K562 (cell line): ENCODE data around the gene RPL39. TPM values are rescaled to one million over a fixed set of nuclear protein-coding genes. Genes with fewer than 3 reads are reported as not detected.

Source experiments
- ARID1B ChIP-seq: fragments of 450-650 bp; IDR thresholded peaks from 2 replicates; pipeline ENCODE4 v1.6.1; 2016; ENCODE audit warnings: antibody characterized with exemption, mild to moderate bottlenecking, inconsistent platforms
- ATF3 ChIP-seq, 2 experiments: fragments of 450-650 bp in 1 of 2; sonication (generic) in 1 of 2; formaldehyde crosslinking in 1 of 2; IDR thresholded peaks in 1 of 2; conservative IDR thresholded peaks in 1 of 2; 2 replicates each; pipeline versions ENCODE4 v1.6.1 to v1.8.1; 2016 to 2023; ENCODE audit warnings: mild to moderate bottlenecking in 2 of 2, moderate library complexity in 2 of 2, inconsistent platforms in 1 of 2, missing genetic modification reagents in 1 of 2
- C11orf30 ChIP-seq: fragments of 450-650 bp; IDR thresholded peaks from 2 replicates; pipeline ENCODE4 v1.6.1; 2016; ENCODE audit warnings: low read depth, mild to moderate bottlenecking
- CBX5 ChIP-seq: IDR thresholded peaks from 2 replicates; pipeline ENCODE4 v1.6.1; 2014; ENCODE audit warnings: low read depth, borderline replicate concordance
- CCAR2 ChIP-seq: fragments of 200-400 bp; formaldehyde crosslinking; IDR thresholded peaks from 2 replicates; pipeline ENCODE4 v1.6.1; 2017; ENCODE audit warnings: mild to moderate bottlenecking, low read depth, low read length
- DPF2 ChIP-seq: fragments of 450-650 bp; IDR thresholded peaks from 2 replicates; pipeline ENCODE4 v1.6.1; 2016
- EHMT2 ChIP-seq: fragments of 450-650 bp; IDR thresholded peaks from 2 replicates; pipeline ENCODE4 v1.6.1; 2018; ENCODE audit warnings: antibody characterized with exemption
- FOSL1 ChIP-seq: fragments of 200-800 bp; sonication (Bioruptor generic); conservative IDR thresholded peaks from 2 replicates; pipeline ENCODE4 v1.6.1; 2016; ENCODE audit warnings: missing genetic modification characterization, missing compliant biosample characterization
- GABPB2 ChIP-seq: fragments of 250-450 bp; sonication (Bioruptor Pico); conservative IDR thresholded peaks from 2 replicates; pipeline ENCODE4 v1.5.1; 2021; ENCODE audit warnings: mild to moderate bottlenecking
- HDAC2 ChIP-seq: fragments of 450-650 bp; IDR thresholded peaks from 2 replicates; pipeline ENCODE4 v1.6.1; 2016; ENCODE audit warnings: mild to moderate bottlenecking
- HOXB6 ChIP-seq: fragments of 250-450 bp; sonication (Bioruptor Pico); IDR thresholded peaks from 2 replicates; pipeline ENCODE4 v1.5.1; 2022; ENCODE audit warnings: mild to moderate bottlenecking, borderline replicate concordance
- LARP7 ChIP-seq: fragments of 450-650 bp; IDR thresholded peaks from 2 replicates; pipeline ENCODE4 v1.6.1; 2016
- PHB2 ChIP-seq: fragments of 450-650 bp; IDR thresholded peaks from 2 replicates; pipeline ENCODE4 v1.6.1; 2017; ENCODE audit warnings: low read depth
- PURB ChIP-seq: sonication (generic); formaldehyde crosslinking; IDR thresholded peaks from 2 replicates; pipeline ENCODE4 v1.9.0; 2021; ENCODE audit warnings: low read depth, mild to moderate bottlenecking, missing genetic modification reagents
- SMARCA4 ChIP-seq: fragments of 450-650 bp; IDR thresholded peaks from 2 replicates; pipeline ENCODE4 v1.6.1; 2016
- SMARCB1 ChIP-seq: IDR thresholded peaks from 2 replicates; pipeline ENCODE4 v1.6.1; 2011; ENCODE audit warnings: improper control_type of control experiment, low read depth; ENCODE audit not compliant: insufficient read length
- TEAD2 ChIP-seq: fragments of 450-650 bp; IDR thresholded peaks from 2 replicates; pipeline ENCODE4 v1.6.1; 2016; ENCODE audit warnings: missing genetic modification characterization, control low read depth, missing compliant biosample characterization
- ZBTB8A ChIP-seq: fragments of 450-650 bp; IDR thresholded peaks from 2 replicates; pipeline ENCODE4 v1.6.1; 2018; ENCODE audit warnings: mild to moderate bottlenecking, moderate library complexity; ENCODE audit not compliant: partially characterized antibody
- ZC3H4 ChIP-seq: sonication (generic); formaldehyde crosslinking; IDR thresholded peaks from 2 replicates; pipeline ENCODE4 v1.9.0; 2021; ENCODE audit warnings: missing genetic modification reagents, borderline replicate concordance
- ZNF561 ChIP-seq: fragments of 450-650 bp; formaldehyde crosslinking; conservative IDR thresholded peaks from 2 replicates; pipeline ENCODE4 v1.4.0; 2020; ENCODE audit warnings: mild to moderate bottlenecking, moderate library complexity
- ZNF717 ChIP-seq: fragments of 250-450 bp; sonication (Bioruptor Pico); IDR thresholded peaks from 2 replicates; pipeline ENCODE4 v1.5.0; 2021
- ZNF76 ChIP-seq: fragments of 250-450 bp; sonication (Bioruptor Pico); IDR thresholded peaks from 2 replicates; pipeline ENCODE4 v1.4.0; 2020; ENCODE audit warnings: mild to moderate bottlenecking, moderate library complexity, borderline replicate concordance
- polyA plus RNA-seq, 8 experiments: library from polyadenylated mRNA; depleted of rRNA in 4 of 8; stranded (reverse) in 5 of 8; unstranded in 3 of 8; fragments of >200 nt; fragmentation: Nextera tagmentation in 2 of 8; fragmentation: Illumina TruSeq in 1 of 8; extraction: Ambion mirVana in 2 of 8; extraction: Trizol in 1 of 8; gene quantifications; 2 replicates each; pipeline versions ENCODE4 v1.2.1 to v1.2.3, GENCODE V29; 2011 to 2014; ENCODE audit warnings: inconsistent platforms in 1 of 8, missing spikeins in 1 of 8
- total RNA-seq, 7 experiments: library from RNA; depleted of rRNA in 6 of 7; stranded (reverse); fragments of >200 nt in 6 of 7; fragmentation: Illumina TruSeq in 2 of 7; extraction: Trizol in 2 of 7; gene quantifications; 2 replicates each; pipeline versions ENCODE4 v1.2.1 to v1.2.3, GENCODE V29; 2011 to 2021; ENCODE audit warnings: low replicate concordance in 1 of 7
- TF ChIP-seq, protein P1 (sequence below): fragments of 250-450 bp; sonication (Bioruptor Pico); IDR thresholded peaks from 2 replicates; pipeline ENCODE4 v1.4.0; 2020
- TF ChIP-seq, protein P2 (sequence below): sonication (generic); formaldehyde crosslinking; IDR thresholded peaks from 2 replicates; pipeline ENCODE4 v1.8.1; 2023; ENCODE audit warnings: mild to moderate bottlenecking, missing genetic modification reagents

RPL39 gene
- total and polyA plus RNA-seq, 9 of the 15 experiments (the other 6 are each of a cell fraction or from before 2014, with no cell fraction given): 1,382 to 5,043 (median 3,226) TPM

DNA sequence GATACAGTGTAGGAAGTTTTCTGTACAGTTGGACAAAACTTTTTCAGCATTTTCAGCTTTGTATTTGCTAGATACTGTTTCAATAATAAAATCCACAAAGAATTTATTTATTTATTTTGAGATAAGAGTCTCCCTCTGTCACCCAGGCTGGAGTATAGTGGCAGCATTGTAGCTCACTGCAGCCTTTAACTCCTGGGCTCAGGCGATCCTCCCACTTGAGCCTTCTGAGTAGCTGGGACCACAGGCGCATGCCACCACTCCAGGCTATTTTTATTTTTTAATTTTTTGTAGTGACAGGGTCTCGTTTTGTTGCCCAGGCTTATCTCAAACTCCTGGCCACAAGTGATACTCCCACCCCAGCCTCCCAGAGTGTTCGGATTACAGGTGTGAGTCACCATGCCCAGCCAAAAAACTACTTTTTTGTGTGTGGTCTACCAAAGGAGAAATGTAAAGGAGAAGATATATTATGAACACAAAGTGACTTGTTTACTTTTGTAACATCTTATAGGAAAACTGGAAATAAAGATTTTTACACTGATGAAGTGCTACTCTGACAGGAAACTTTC, 46.1 kb downstream of the RPL39 start (continued):
- TF ChIP-seq TEAD2 (no peak), C11orf30 (no peak), CCAR2 (no peak), EHMT2 (no peak), ZBTB8A (no peak), ZC3H4 (CRISPR knock-in tag) (no peak), ARID1B (peak; percentile 79), GABPB2 (CRISPR knock-in tag) (no peak), PURB (CRISPR knock-in tag) (no peak), FOSL1 (tag) (peak; percentile 41; the same call in 1 of the 2 replicates), HOXB6 (no peak), ATF3 (IDR thresholded peaks at IDR 0.05) (peak; percentile 48), ATF3 (CRISPR knock-in tag; conservative IDR thresholded peaks at IDR 0.05) (no peak), ZNF717 (CRISPR knock-in tag) (no peak), CBX5 (no peak), ZNF76 (CRISPR knock-in tag) (no peak), SMARCA4 (peak; percentile 69), ZNF561 (no peak), SMARCB1 (no peak), LARP7 (no peak), DPF2 (peak; percentile 70), PHB2 (no peak), HDAC2 (no peak)
- TF ChIP-seq, protein P1, sequence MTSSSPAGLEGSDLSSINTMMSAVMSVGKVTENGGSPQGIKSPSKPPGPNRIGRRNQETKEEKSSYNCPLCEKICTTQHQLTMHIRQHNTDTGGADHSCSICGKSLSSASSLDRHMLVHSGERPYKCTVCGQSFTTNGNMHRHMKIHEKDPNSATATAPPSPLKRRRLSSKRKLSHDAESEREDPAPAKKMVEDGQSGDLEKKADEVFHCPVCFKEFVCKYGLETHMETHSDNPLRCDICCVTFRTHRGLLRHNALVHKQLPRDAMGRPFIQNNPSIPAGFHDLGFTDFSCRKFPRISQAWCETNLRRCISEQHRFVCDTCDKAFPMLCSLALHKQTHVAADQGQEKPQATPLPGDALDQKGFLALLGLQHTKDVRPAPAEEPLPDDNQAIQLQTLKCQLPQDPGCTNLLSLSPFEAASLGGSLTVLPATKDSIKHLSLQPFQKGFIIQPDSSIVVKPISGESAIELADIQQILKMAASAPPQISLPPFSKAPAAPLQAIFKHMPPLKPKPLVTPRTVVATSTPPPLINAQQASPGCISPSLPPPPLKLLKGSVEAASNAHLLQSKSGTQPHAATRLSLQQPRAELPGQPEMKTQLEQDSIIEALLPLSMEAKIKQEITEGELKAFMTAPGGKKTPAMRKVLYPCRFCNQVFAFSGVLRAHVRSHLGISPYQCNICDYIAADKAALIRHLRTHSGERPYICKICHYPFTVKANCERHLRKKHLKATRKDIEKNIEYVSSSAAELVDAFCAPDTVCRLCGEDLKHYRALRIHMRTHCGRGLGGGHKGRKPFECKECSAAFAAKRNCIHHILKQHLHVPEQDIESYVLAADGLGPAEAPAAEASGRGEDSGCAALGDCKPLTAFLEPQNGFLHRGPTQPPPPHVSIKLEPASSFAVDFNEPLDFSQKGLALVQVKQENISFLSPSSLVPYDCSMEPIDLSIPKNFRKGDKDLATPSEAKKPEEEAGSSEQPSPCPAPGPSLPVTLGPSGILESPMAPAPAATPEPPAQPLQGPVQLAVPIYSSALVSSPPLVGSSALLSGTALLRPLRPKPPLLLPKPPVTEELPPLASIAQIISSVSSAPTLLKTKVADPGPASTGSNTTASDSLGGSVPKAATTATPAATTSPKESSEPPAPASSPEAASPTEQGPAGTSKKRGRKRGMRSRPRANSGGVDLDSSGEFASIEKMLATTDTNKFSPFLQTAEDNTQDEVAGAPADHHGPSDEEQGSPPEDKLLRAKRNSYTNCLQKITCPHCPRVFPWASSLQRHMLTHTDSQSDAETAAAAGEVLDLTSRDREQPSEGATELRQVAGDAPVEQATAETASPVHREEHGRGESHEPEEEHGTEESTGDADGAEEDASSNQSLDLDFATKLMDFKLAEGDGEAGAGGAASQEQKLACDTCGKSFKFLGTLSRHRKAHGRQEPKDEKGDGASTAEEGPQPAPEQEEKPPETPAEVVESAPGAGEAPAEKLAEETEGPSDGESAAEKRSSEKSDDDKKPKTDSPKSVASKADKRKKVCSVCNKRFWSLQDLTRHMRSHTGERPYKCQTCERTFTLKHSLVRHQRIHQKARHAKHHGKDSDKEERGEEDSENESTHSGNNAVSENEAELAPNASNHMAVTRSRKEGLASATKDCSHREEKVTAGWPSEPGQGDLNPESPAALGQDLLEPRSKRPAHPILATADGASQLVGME (CRISPR knock-in tag): no peak
- TF ChIP-seq, protein P2, sequence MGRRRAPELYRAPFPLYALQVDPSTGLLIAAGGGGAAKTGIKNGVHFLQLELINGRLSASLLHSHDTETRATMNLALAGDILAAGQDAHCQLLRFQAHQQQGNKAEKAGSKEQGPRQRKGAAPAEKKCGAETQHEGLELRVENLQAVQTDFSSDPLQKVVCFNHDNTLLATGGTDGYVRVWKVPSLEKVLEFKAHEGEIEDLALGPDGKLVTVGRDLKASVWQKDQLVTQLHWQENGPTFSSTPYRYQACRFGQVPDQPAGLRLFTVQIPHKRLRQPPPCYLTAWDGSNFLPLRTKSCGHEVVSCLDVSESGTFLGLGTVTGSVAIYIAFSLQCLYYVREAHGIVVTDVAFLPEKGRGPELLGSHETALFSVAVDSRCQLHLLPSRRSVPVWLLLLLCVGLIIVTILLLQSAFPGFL (CRISPR knock-in tag): no peak
